NCI-H1092 treated with DMSO at 0.1 percent for 48 hours (cell line): ENCODE data around the gene AGAP1.
"Not testable (repeated sequence)": the region's sequence is repeated elsewhere in the genome, so short reads cannot be mapped to it uniquely, and the experiment has no call there.

Experiments
- DNase-seq: peaks from one replicate; lab custom pipeline; 2025; lab: John Stamatoyannopoulos, UW

Gene AGAP1

GRCh38 chr2:236070236-236070635, 576.4 kb downstream of the AGAP1 start:
- DNase-seq, result no peak

DNA sequence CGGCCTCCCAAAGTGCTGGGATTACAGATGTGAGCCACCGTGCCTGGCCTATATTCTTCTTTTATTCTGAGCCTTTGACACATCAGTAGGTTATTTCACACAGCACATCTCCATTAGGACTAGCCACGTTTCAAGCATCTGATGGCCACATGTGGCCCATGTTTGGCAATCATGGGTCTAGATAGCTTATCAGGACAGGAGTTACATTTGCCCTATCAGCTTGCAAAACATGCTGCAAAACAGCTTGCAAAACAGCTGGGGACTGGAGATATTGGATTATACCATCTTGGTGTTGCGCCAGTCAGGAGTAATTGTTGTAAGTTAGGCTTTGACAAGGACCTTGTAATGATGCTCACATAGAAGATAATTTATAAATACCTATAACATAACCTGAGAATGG, 579.4 kb downstream of the AGAP1 start:
- no peak for DNase-seq

- DNase-seq, result no peak
Observed at GRCh38 chr2:236073867-236074655, 580.2 kb downstream of the AGAP1 start.

GRCh38 chr2:236075802-236076201, 582.0 kb downstream of the AGAP1 start:
- no peak for DNase-seq

DNA sequence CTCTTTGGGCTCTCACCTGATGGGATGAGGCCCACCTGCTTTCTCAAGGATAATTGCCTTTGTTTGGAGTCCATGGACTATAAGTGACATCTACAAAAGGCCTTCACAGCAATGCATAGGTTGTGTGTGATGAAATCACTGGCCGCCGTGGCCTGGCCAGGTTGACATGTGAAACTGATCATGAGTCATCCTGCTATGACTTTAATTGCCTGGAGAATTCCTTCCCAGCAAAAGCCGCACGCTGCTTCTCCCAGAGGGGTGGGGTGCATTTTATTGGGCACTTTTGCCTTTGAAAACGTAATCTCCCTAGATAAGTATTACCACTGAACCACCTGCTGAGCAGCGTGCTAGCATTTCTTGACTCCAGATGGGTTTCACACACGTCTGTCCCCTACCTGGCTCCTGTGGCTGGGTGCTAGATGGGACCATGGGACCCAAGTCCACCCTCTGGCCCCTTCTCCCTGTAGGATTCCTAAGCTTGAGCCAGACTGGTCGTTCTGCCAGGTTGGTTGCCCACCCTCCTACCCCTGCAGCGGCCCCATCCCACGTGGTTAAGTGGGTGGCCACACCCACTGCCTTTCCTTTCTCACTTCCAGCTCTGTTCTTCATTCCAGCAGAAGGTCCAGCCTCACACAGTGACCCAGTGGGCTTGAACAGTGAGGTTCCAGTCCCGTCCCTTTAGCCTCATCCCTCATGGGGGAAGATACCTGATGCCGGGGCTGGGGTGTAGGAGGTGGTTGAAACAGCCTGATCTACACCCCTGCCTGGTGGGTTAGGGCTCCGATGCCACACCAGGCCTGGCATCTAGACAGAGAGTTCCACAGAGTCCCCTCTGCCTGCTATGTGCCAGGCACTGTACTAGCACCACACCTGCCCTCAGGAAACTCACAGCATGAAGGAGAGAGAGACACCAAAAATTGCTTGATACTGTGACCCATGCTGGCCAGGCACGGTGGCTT, 584.7 kb downstream of the AGAP1 start:
- no peak for DNase-seq

DNA sequence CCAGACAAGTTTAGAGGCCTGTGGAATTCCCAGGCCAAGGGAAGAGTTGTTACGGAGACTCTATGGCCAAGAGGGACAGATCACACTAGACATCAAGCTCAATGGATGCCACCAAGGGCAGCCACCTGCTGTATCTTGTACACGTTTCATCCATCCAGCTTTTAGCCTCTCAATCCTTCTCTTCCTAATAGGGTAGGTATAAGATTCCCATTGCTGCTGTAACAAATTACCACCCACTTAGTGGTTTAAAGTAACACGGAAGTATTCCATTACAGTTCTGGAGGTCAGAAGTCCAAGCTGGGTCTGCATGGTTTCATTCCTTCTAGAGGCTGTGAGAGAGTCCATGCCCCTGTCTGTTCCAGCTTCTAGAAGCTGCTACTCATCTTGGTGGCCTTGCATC, 586.6 kb downstream of the AGAP1 start:
- DNase-seq, result no peak

DNA sequence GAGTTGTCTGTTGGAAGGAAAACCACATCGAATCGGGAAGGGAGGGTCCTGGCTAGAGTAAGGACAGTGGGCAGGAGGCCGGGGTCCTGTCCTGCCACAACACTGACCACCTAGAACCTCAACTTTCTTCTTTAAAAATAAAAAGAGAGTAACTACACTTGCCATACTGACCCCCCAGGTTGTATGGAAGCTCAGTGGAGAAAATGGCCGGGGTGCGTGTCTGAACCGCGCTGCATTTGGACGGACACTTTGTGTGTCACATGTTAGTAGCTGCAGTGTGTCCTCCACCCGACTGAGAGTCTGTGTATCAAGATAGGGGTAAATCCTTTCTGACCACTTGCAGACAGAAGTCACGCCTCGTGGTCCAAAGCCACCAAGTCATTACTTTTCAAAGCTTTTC, 587.3 kb downstream of the AGAP1 start:
- DNase-seq, result no peak

GRCh38 chr2:236082061-236082460, 588.2 kb downstream of the AGAP1 start:
- no peak for DNase-seq

DNA sequence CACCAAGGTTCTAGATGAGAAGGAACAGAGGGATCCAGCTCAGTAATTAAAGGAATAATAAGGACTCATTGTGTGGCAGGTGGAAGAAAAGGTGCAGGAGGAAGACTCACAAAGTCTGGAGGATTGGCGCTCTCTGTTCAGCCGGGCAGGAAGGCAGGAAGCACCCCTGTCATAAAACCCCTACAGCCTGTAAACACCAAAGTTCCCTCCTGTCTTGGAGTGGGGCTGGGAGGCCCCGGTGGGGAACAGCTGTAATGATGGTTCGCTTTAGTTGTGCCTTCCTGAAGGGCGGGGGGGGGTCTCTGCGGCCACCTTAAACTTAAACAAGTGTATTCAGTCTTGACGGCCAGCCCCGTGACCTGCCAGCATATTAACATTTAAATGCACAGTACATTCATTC, 590.1 kb downstream of the AGAP1 start:
- DNase-seq, result no peak

DNA sequence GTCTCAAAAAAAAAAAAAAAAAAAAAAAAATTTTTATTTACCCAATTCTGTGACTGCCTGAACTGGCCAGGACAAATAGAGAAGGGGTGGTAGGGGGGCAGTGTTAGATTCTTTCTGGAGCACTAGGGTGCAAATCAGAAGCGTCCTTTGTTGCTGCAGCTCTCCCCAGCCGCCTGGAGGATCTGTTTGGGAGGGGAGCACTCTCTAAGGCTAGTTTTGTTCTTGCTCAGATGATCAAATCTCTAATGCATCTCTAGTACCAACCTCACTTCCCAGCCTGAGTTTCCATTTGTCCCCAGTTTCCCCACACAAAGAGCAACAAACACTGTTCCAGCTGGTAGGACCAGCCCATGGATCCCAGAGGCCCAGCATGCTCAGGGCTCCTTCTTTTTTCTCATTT, 591.4 kb downstream of the AGAP1 start:
- DNase-seq, result no peak

- no peak for DNase-seq
Observed at GRCh38 chr2:236085647-236086046, 591.8 kb downstream of the AGAP1 start.

DNA sequence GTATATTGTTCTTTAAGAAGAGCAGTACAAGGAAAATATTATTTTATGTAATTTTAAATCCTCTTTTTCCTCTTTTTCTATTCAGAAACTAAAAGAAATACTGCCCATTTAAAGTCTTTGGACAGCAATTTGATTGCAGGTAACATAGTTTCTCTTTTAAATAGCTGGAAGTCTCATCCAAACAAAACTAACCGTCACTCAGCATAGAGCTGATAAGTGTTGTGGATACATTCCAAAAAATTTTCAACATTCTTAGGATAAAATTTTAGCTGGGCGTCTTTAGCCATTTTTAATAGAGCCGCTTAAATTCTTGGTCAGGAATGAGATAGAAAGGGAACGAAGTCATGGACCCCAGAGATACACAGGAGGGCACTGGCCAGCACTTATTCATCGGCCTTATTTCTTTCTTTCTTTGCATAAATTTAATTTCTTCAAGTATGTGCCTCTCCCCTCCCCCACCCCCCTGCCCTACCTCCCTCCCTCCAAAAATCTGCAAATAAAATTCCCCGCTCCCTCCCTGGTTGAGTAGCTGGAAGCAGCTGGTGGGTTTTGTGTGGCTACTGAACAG, 592.6 kb downstream of the AGAP1 start:
- no peak for DNase-seq

GRCh38 chr2:236086971-236087465, 593.2 kb downstream of the AGAP1 start:
- no peak for DNase-seq

DNA sequence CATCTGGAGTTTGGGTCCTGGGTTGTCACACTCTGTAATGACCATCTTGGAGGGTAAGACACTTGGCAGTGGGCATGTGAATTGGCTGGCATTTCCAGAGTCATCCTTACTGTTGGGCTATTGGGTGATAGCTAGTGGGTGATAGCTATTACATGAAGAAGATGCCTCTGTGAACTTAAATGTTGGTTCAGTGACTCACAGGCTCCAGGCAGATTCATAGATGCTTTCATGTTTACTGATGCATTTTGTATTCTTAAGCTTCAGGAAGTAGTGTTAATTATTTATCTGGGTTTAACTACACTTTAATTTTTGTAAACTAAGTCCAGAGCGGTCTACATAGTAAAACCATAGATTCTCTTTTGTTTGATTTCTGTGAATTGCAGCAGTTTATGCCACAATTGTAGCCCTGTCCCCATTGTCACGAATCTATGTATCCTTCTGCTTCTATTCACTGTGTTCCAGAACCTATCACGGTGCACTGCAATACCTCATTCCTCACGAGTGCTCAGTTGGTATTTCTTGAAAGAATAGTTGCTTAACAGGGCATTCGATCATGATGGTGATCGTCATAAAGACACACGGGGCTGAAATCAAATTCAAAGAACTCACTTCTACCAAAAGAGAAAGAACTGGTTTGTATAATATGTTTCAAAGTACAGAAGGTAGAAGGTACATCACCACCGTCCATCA, 594.7 kb downstream of the AGAP1 start:
- no peak for DNase-seq

DNA sequence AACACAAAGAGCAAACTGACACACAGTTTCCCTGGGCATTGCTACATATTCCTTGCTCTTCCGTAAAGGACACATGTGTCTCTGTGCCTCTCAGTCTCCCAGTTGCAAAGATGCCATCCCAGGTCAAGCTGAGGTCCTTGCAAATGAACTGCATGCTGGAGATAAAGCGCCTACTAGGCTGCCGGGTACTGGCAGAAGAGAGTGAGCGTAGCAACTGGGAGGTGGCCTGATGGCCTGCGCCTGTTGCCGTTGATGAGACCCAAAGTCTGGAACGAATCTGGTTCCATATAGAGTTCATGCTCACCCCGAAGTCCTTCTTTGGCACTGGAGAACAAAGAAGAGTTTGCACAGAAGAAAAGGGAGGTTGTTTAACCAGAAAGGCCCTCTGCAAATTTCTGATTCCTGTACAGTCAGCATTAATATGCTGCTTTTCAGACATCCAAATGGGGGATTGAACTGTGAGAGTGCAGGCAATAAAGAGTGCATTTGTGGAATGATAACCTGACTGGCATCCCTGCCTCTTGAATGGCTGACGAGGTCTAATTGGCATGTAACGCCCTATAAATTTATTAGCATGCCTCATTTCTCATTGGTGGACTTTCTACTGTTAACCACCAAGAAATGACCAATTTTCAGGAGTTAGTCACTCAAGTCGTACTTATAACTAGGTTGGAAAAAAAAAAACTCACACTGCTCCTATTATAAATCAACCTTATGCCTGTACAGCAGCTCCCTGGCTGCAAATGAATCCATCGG, 595.6 kb downstream of the AGAP1 start:
- DNase-seq, result no peak

DNA sequence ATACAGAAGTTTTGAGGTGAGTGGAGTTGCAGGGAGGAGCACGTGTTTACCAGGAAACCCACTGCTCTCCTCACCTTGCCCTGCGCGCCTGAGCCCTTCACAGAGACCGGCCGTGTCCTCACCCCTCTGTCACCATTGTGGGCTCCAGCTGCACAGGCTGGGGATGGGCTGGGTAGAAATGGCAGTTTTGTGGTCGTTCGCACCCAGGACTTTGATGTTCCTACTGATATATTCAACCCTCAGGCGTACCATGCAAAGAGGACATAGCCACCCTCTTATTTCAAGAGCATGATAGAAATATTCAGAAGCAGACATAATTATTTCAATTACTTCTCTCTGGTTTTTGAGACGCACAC, 596.2 kb downstream of the AGAP1 start:
- no peak for DNase-seq

DNA sequence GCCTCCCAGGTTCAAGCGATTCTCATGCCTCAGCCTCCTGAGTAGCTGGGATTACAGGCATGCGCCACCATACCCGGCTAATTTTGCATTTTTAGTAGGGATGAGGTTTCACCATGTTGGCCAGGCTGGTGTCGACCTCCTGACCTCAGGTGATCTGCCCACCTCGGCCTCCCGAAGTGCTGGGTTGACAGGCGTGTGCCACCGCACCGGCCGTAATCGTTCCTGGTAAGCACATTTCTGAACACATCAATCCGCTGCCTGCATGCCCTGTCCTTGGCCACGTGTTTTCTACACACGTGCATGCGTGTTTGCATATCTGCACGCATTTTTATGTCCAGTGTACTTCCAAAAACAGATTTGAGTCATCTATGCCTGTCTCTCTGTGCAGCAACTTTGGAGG, 597.0 kb downstream of the AGAP1 start:
- DNase-seq, result not testable (repeated sequence)

GRCh38 chr2:236092714-236093113, 598.9 kb downstream of the AGAP1 start:
- DNase-seq, result no peak

- no peak for DNase-seq
Observed at GRCh38 chr2:236093134-236093533, 599.3 kb downstream of the AGAP1 start.

GRCh38 chr2:236095504-236095903, 601.7 kb downstream of the AGAP1 start:
- no peak for DNase-seq

GRCh38 chr2:236101311-236101950, 607.6 kb downstream of the AGAP1 start:
- no peak for DNase-seq
